NCI-H1436 treated with DMSO at 0.1 percent for 48 hours (cell line): ENCODE measurements around the gene RNF13.
"Not testable (repeated sequence)": the region's sequence is repeated elsewhere in the genome, so short reads cannot be mapped to it uniquely, and the experiment has no call there.

ENCODE experiments used
- DNase-seq: peaks from one replicate; lab custom pipeline; 2025; lab: John Stamatoyannopoulos, UW

Gene RNF13

GRCh38 chr3:149900322-149900721, 87.3 kb downstream of the RNF13 start:
- DNase-seq = no peak

- DNase-seq = no peak
Measured at GRCh38 chr3:149901770-149902169, 88.8 kb downstream of the RNF13 start.

- no peak for DNase-seq
Measured at GRCh38 chr3:149902498-149903139, 89.6 kb downstream of the RNF13 start.

- no peak for DNase-seq
Measured at GRCh38 chr3:149906036-149906435, 93.0 kb downstream of the RNF13 start.

- no peak for DNase-seq
Measured at GRCh38 chr3:149908424-149908957, 95.5 kb downstream of the RNF13 start.

GRCh38 chr3:149909923-149910322, 96.9 kb downstream of the RNF13 start:
- DNase-seq = no peak

- no peak for DNase-seq
Measured at GRCh38 chr3:149917124-149917667, 104.2 kb downstream of the RNF13 start.

- no peak for DNase-seq
Measured at GRCh38 chr3:149919509-149919908, 106.5 kb downstream of the RNF13 start.

- DNase-seq = no peak
Measured at GRCh38 chr3:149920119-149920518, 107.1 kb downstream of the RNF13 start.

GRCh38 chr3:149933008-149933407, 120.0 kb downstream of the RNF13 start:
- DNase-seq = no peak

GRCh38 chr3:149933858-149934257, 120.8 kb downstream of the RNF13 start:
- DNase-seq = no peak

- no peak for DNase-seq
Measured at GRCh38 chr3:149934524-149934923, 121.5 kb downstream of the RNF13 start.

GRCh38 chr3:149936812-149937230, 123.8 kb downstream of the RNF13 start:
- DNase-seq = no peak

GRCh38 chr3:149938392-149939055, 125.5 kb downstream of the RNF13 start:
- DNase-seq = not testable (repeated sequence)

- no peak for DNase-seq
Measured at GRCh38 chr3:149941186-149941585, 128.2 kb downstream of the RNF13 start.

GRCh38 chr3:149941946-149942345, 128.9 kb downstream of the RNF13 start:
- no peak for DNase-seq

GRCh38 chr3:149942409-149942808, 129.4 kb downstream of the RNF13 start:
- DNase-seq = no peak

GRCh38 chr3:149943966-149944365, 131.0 kb downstream of the RNF13 start:
- DNase-seq = not testable (repeated sequence)

GRCh38 chr3:149947231-149947630, 134.2 kb downstream of the RNF13 start:
- no peak for DNase-seq

- DNase-seq = no peak
Measured at GRCh38 chr3:149949181-149949580, 136.2 kb downstream of the RNF13 start.

- DNase-seq = no peak
Measured at GRCh38 chr3:149954812-149955211, 141.8 kb downstream of the RNF13 start.

GRCh38 chr3:149955449-149955848, 142.4 kb downstream of the RNF13 start:
- no peak for DNase-seq
